Measurements from ENCODE around the gene TMIGD3. TPM values are rescaled to one million over a fixed set of nuclear protein-coding genes. Genes with fewer than 3 reads are reported as not detected.

Gene TMIGD3
- total and polyA plus RNA-seq, 7 donors, result 1.9 to 29.8 (median 5.8) TPM

DNA sequence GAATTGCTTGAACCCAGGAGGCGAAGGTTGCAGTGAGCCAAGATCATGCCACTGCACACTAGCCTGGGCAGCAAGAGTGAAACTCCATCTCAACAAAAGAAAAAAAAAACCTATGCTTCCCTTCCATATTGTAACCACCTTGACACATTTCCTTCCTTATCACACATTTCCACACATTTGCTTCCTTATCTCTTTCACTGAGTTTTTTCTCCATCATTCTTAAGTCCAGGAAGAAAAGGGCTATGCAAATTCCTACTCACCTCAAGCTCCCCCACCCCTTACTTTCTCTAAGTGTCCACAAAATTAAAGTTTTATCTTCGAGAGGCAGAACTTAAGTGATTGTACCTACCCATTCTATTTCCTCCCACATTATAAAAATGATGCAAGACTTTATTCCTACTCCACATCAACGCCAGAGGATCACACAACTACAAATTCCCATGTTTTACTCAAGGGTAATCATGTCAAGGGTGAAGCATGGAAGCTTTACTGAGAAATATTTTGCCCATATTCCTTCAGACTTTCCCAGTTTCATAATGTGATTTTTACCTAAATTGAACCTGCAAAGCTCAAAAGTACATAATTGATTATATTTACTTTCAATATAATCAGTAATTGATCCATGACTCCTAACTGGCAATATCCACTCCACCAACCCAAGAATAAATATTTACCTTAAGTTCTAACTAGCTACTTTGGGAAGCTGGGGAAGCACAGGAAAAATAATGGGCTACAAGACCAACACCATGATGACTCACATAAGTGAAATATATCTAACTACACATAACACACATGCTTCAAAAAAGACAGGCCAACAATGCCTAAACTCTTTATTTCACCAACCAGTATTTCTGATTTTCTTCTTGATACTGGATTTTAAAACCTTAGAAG, 63.7 kb downstream of the TMIGD3 start:
- Histone ChIP-seq H3K9me3 (no peaks in the 10 kb centered on the region), H3K27me3 (no peaks in the 10 kb centered on the region), H3K4me1 (no peaks in the 10 kb centered on the region), H3K36me3 (peaks cover 8 to 70% (median 30%) of the 10 kb centered on the region in 4 donors), H3K27ac (no peak overlapping the region), H3K4me3 (no peak overlapping the region)
- WGBS, 2 donors, result 85 to 91% methylated on average over 3 of the region's 3 CpGs
- no peak for DNase-seq
- intact Hi-C loops (cut with DNase I), result loop anchor here (10.0 kb wide), 2 partner anchors 1025 to 1405 kb away; partner anchors contain the start of gene STRIP1
- TF ChIP-seq, protein P1, sequence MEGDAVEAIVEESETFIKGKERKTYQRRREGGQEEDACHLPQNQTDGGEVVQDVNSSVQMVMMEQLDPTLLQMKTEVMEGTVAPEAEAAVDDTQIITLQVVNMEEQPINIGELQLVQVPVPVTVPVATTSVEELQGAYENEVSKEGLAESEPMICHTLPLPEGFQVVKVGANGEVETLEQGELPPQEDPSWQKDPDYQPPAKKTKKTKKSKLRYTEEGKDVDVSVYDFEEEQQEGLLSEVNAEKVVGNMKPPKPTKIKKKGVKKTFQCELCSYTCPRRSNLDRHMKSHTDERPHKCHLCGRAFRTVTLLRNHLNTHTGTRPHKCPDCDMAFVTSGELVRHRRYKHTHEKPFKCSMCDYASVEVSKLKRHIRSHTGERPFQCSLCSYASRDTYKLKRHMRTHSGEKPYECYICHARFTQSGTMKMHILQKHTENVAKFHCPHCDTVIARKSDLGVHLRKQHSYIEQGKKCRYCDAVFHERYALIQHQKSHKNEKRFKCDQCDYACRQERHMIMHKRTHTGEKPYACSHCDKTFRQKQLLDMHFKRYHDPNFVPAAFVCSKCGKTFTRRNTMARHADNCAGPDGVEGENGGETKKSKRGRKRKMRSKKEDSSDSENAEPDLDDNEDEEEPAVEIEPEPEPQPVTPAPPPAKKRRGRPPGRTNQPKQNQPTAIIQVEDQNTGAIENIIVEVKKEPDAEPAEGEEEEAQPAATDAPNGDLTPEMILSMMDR (IDR thresholded peaks at IDR 0.05), result no peak
- no peak for TF ChIP-seq EP300 (IDR thresholded peaks at IDR 0.05)
- no peak for TF ChIP-seq POLR2AphosphoS5 (IDR thresholded peaks at IDR 0.05)
- no peak for TF ChIP-seq POLR2A (IDR thresholded peaks at IDR 0.05)

DNA sequence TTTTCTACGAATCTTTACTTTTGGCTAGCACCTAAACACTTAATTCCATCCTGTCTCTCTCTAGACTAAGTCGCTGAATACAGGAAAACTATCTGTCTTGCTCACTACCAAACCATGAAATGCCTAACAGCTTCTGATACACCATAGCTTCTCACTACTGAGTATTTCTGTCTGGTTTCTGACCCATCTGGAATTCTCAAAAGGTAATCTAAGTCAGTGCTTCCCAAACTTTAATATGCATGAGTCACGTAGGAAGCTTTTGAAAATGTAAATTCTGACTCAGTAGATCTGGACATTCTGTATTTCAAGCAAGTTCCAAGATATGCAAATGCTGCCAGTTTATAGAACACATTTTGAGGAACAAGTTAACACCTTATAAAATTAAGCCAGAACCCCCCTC, 66.7 kb downstream of the TMIGD3 start:
- WGBS, 2 donors, result 77 to 90% methylated on average over 3 of the region's 3 CpGs
- H3K4me3 ChIP-seq, result no peak overlapping the region

More for the DNA sequence above, 66.7 kb downstream of the TMIGD3 start:
- intact Hi-C loops (cut with DNase I), result no loop called here
- Histone ChIP-seq H3K27ac (no peak overlapping the region), H3K4me1 (no peaks in the 10 kb centered on the region), H3K27me3 (no peaks in the 10 kb centered on the region), H3K9me3 (no peaks in the 10 kb centered on the region), H3K36me3 (peaks cover 0 to 41% (median 18%) of the 10 kb centered on the region in 4 donors)
- DNase-seq, result no peak
- TF ChIP-seq POLR2AphosphoS5 (IDR thresholded peaks at IDR 0.05), result no peak

Small RNA genes within 50 kb of the gene (small RNA-seq; reads per million reads assigned to genes)
- gene RF00019 (0 reads per million in 3 donors), gene RNU6-792P (0 reads per million in 3 donors)

Other genes starting within 250 kb of the TMIGD3 start
- not detected for gene CHIA, start 212.8 kb downstream of the TMIGD3 start, total RNA-seq
- gene CHIA, start 212.8 kb downstream of the TMIGD3 start, polyA plus RNA-seq, result not detected
- 1 to 10 TPM; 1.4 to 5.5 (median 2.2) TPM for gene OVGP1, start 75.9 kb downstream of the TMIGD3 start, total RNA-seq
- 1 to 10 TPM in 2 of 3 donors, under 1 TPM in 1; 0.69 to 1.9 (median 1.8) TPM for gene OVGP1, start 75.9 kb downstream of the TMIGD3 start, polyA plus RNA-seq
- 10 to 100 TPM; 16.3 to 23.8 (median 20.1) TPM for gene WDR77, start 54.4 kb downstream of the TMIGD3 start, total RNA-seq
- 10 to 100 TPM; 13.8 to 29.5 (median 15.5) TPM for gene WDR77, start 54.4 kb downstream of the TMIGD3 start, polyA plus RNA-seq
- 100 to 1,000 TPM; 157 to 217 (median 196) TPM for gene ATP5PB, start 54.2 kb downstream of the TMIGD3 start, total RNA-seq
- 100 to 1,000 TPM; 515 to 849 (median 620) TPM for gene ATP5PB, start 54.2 kb downstream of the TMIGD3 start, polyA plus RNA-seq
- 10 to 100 TPM; 15.7 to 31.0 (median 21.5) TPM for gene C1orf162, start 29.6 kb downstream of the TMIGD3 start, total RNA-seq
- 10 to 100 TPM; 22.8 to 27.0 (median 24.3) TPM for gene C1orf162, start 29.6 kb downstream of the TMIGD3 start, polyA plus RNA-seq
- gene ADORA3, start within 50 bp of the TMIGD3 start, total RNA-seq, result 10 to 100 TPM in 2 of 4 donors, 1 to 10 TPM in 2; 3.0 to 12.8 (median 10.4) TPM
- 10 to 100 TPM in 1 of 3 donors, 1 to 10 TPM in 2; 3.0 to 20.6 (median 5.4) TPM for gene ADORA3, start within 50 bp of the TMIGD3 start, polyA plus RNA-seq
- gene RAP1A, start 116.2 kb upstream of the TMIGD3 start, total RNA-seq, result 100 to 1,000 TPM; 213 to 381 (median 301) TPM
- 100 to 1,000 TPM in 2 of 3 donors, 10 to 100 TPM in 1; 87.5 to 205 (median 178) TPM for gene RAP1A, start 116.2 kb upstream of the TMIGD3 start, polyA plus RNA-seq
- 1 to 10 TPM; 2.8 to 5.4 (median 4.4) TPM for gene INKA2, start 235.8 kb upstream of the TMIGD3 start, total RNA-seq
- 1 to 10 TPM; 1.2 to 3.0 (median 2.1) TPM for gene INKA2, start 235.8 kb upstream of the TMIGD3 start, polyA plus RNA-seq

Measured in sigmoid colon (tissue), 7 donors.